HCT116 (cell line): ENCODE measurements around the gene LDHA. TPM values are rescaled to one million over a fixed set of nuclear protein-coding genes. Genes with fewer than 3 reads are reported as not detected.

Experiments
- ATAC-seq: fragments of 200-7000 bp; cut with Tn5 transposase; 2 replicates; pipeline ENCODE4 v1.9.1; 2020; ENCODE audit warnings: mild to moderate bottlenecking, moderate library complexity
- BruUV-seq: library from RNA; stranded (reverse); fragments of 400-500 nt; replicated peaks from 2 replicates; lab custom pipeline; 2021; lab: Mats Ljungman, UMichigan
- CTCF ChIA-PET: fragments of 300-600 bp; sonication (Branson Sonifier 250); formaldehyde crosslinking; loops from one replicate; lab custom pipeline; 2021; ENCODE audit warnings: antibody characterized with exemption; lab: Charles Lee
- POLR2A ChIA-PET: fragments of 300-600, 350-600 bp; sonication (Branson Sonifier 250); formaldehyde crosslinking; loops from one replicate; lab custom pipeline; 2021; ENCODE audit warnings: antibody characterized with exemption; lab: Charles Lee
- RAD21 ChIA-PET, 2 experiments: fragments of 300-600 bp; sonication (Branson Sonifier 250); formaldehyde crosslinking; loops; one replicate each; lab custom pipeline; 2023; ENCODE audit warnings: low total read pairs in 2 of 2; ENCODE audit not compliant: uncharacterized antibody in 2 of 2, unreplicated experiment in 2 of 2, low non-redundant PET in 1 of 2; lab: Charles Lee
- DNase-seq: peaks from one replicate; pipeline ENCODE4 v3.0.0-alpha.2; 2010; ENCODE audit warnings: low read depth, low spot score
- H2AFZ ChIP-seq: fragments of 200-600 bp; shearing (Covaris generic), sonication (generic); 2 replicates; pipeline ENCODE4 v1.6.1; 2017; ENCODE audit warnings: low read depth, mixed run types, mixed read lengths, antibody characterized with exemption, low read length; ENCODE audit not compliant: poor library complexity, severe bottlenecking
- H3K27ac ChIP-seq: 2 replicates; pipeline ENCODE4 v1.5.1; 2012; ENCODE audit warnings: low read depth, low read length
- H3K27me3 ChIP-seq: fragments of 200-600 bp; sonication (generic); 2 replicates; pipeline ENCODE4 v1.6.1; 2016; ENCODE audit warnings: mixed run types, low read length, mixed read lengths; ENCODE audit not compliant: insufficient read depth
- H3K36me3 ChIP-seq, 2 experiments: fragments of 200-500 bp in 1 of 2; fragments of 200-600 bp in 1 of 2; sonication (Bioruptor generic) in 1 of 2; sonication (generic) in 1 of 2; 2 replicates each; pipeline versions ENCODE4 v1.5.1 to v1.6.1; 2014 to 2016; ENCODE audit warnings: low read length in 2 of 2, inconsistent platforms in 1 of 2, mixed read lengths in 1 of 2, mixed run types in 1 of 2; ENCODE audit not compliant: insufficient read depth in 2 of 2, control insufficient read depth in 1 of 2
- H3K4me1 ChIP-seq, 2 experiments: fragments of 200-600 bp in 1 of 2; sonication (generic) in 1 of 2; 2 replicates each; pipeline versions ENCODE4 v1.5.1 to v1.6.1; 2012 to 2017; ENCODE audit warnings: low read length in 2 of 2, inconsistent platforms in 1 of 2, mild to moderate bottlenecking in 1 of 2, mixed read lengths in 1 of 2, mixed run types in 1 of 2, moderate library complexity in 1 of 2; ENCODE audit not compliant: insufficient read depth in 2 of 2, control insufficient read depth in 1 of 2
- H3K4me2 ChIP-seq: fragments of 200-600 bp; sonication (generic); 2 replicates; pipeline ENCODE4 v1.6.1; 2017; ENCODE audit warnings: mixed run types, low read length, mixed read lengths
- H3K4me3 ChIP-seq, 2 experiments: fragments of 200-600 bp in 1 of 2; sonication (generic) in 1 of 2; replicated peaks in 1 of 2; 2 replicates each; pipeline ENCODE4 v1.5.1; 2011 to 2016; ENCODE audit warnings: low read length in 2 of 2, control low read depth in 1 of 2, low read depth in 1 of 2, mild to moderate bottlenecking in 1 of 2, mixed read lengths in 1 of 2, mixed run types in 1 of 2
- H3K79me2 ChIP-seq: fragments of 200-600 bp; sonication (generic); 2 replicates; pipeline ENCODE4 v1.6.1; 2017; ENCODE audit warnings: mild to moderate bottlenecking, mixed run types, low read length, moderate library complexity, mixed read lengths; ENCODE audit not compliant: insufficient read depth
- H3K9ac ChIP-seq: fragments of 200-600 bp; sonication (generic); 2 replicates; pipeline ENCODE4 v1.6.1; 2016; ENCODE audit warnings: low read length, mixed read lengths
- H3K9me2 ChIP-seq: fragments of 200-600 bp; sonication (generic), shearing (Covaris generic); 2 replicates; pipeline ENCODE4 v1.6.1; 2017; ENCODE audit warnings: mixed run types, mild to moderate bottlenecking, moderate library complexity; ENCODE audit not compliant: insufficient read depth
- H3K9me3 ChIP-seq, 2 experiments: fragments of 200-500 bp in 1 of 2; fragments of 200-600 bp in 1 of 2; sonication (Bioruptor generic) in 1 of 2; sonication (generic) in 1 of 2; 2 replicates each; pipeline ENCODE4 v1.6.1; 2014 to 2017; ENCODE audit warnings: low read length in 2 of 2, mixed read lengths in 2 of 2, inconsistent platforms in 1 of 2, low read depth in 1 of 2, mild to moderate bottlenecking in 1 of 2, mixed run types in 1 of 2, moderate library complexity in 1 of 2; ENCODE audit not compliant: control insufficient read depth in 1 of 2, insufficient read depth in 1 of 2
- H4K20me1 ChIP-seq: fragments of 200-600 bp; sonication (generic), shearing (Covaris generic); 2 replicates; pipeline ENCODE4 v1.6.1; 2017; ENCODE audit warnings: mixed run types, mild to moderate bottlenecking, moderate library complexity; ENCODE audit not compliant: insufficient read depth
- ATF3 ChIP-seq: IDR thresholded peaks from 2 replicates; pipeline ENCODE4 v1.6.1; 2012
- CBX3 ChIP-seq: IDR thresholded peaks from 2 replicates; pipeline ENCODE4 v1.6.1; 2012; ENCODE audit warnings: low read depth
- CEBPB ChIP-seq: IDR thresholded peaks from 2 replicates; pipeline ENCODE4 v1.6.1; 2012; ENCODE audit warnings: low read depth
- CTCF ChIP-seq, 3 experiments: fragments of 200-600 bp in 1 of 3; sonication (generic) in 1 of 3; IDR thresholded peaks in 2 of 3; conservative IDR thresholded peaks in 1 of 3; 2 replicates each; pipeline ENCODE4 v1.5.1; 2012 to 2017; ENCODE audit warnings: low read depth in 2 of 3, low read length in 2 of 3, antibody characterized with exemption in 1 of 3, borderline replicate concordance in 1 of 3, control low read depth in 1 of 3, mild to moderate bottlenecking in 1 of 3, mixed read lengths in 1 of 3, mixed run types in 1 of 3, moderate library complexity in 1 of 3; ENCODE audit not compliant: insufficient read depth in 1 of 3
- EGR1 ChIP-seq: IDR thresholded peaks from 2 replicates; pipeline ENCODE4 v1.6.1; 2012; ENCODE audit warnings: low read depth
- EZH2 ChIP-seq: fragments of 200-600 bp; sonication (generic); IDR thresholded peaks from 2 replicates; pipeline ENCODE4 v1.6.1; 2017; ENCODE audit warnings: antibody characterized with exemption, mixed run types
- EZH2phosphoT487 ChIP-seq: fragments of 200-600 bp; IDR thresholded peaks from 2 replicates; pipeline ENCODE4 v1.6.1; 2018; ENCODE audit warnings: antibody characterized with exemption, borderline replicate concordance
- JUND ChIP-seq: IDR thresholded peaks from 2 replicates; pipeline ENCODE4 v1.6.1; 2012
- POLR2A ChIP-seq: IDR thresholded peaks from 2 replicates; pipeline ENCODE4 v1.7.0; 2011; ENCODE audit warnings: borderline replicate concordance; ENCODE audit not compliant: insufficient read depth, insufficient read length; ENCODE audit errors: extremely low read depth
- POLR2AphosphoS5 ChIP-seq: IDR thresholded peaks from 2 replicates; pipeline ENCODE4 v1.6.1; 2011; ENCODE audit warnings: mild to moderate bottlenecking, low read depth, low read length, moderate library complexity
- RAD21 ChIP-seq: IDR thresholded peaks from 2 replicates; pipeline ENCODE4 v1.6.1; 2012; ENCODE audit warnings: low read depth, mild to moderate bottlenecking
- SIN3A ChIP-seq: IDR thresholded peaks from 2 replicates; pipeline ENCODE4 v1.6.1; 2012; ENCODE audit warnings: low read depth
- SP1 ChIP-seq: IDR thresholded peaks from 2 replicates; pipeline ENCODE4 v1.6.1; 2012; ENCODE audit warnings: low read depth
- SRF ChIP-seq: IDR thresholded peaks from 2 replicates; pipeline ENCODE4 v1.6.1; 2012; ENCODE audit warnings: low read depth
- TCF7L2 ChIP-seq: IDR thresholded peaks from 2 replicates; pipeline ENCODE4 v1.7.0; 2011; ENCODE audit warnings: borderline replicate concordance, inconsistent platforms; ENCODE audit not compliant: insufficient read depth, insufficient read length; ENCODE audit errors: extremely low read depth
- YY1 ChIP-seq: IDR thresholded peaks from 2 replicates; pipeline ENCODE4 v1.6.1; 2011; ENCODE audit warnings: low read length, low read depth, moderate library complexity, mild to moderate bottlenecking; ENCODE audit not compliant: insufficient replicate concordance; ENCODE audit errors: extremely low read depth
- ZBTB33 ChIP-seq: IDR thresholded peaks from 2 replicates; pipeline ENCODE4 v1.6.1; 2011; ENCODE audit warnings: mild to moderate bottlenecking, low read length, moderate library complexity; ENCODE audit not compliant: insufficient replicate concordance; ENCODE audit errors: extremely low read depth
- ZNF274 ChIP-seq: fragments of 200-500 bp; sonication (Bioruptor generic); IDR thresholded peaks from 2 replicates; pipeline ENCODE4 v1.6.1; 2014; ENCODE audit warnings: mild to moderate bottlenecking, low read depth, low read length, inconsistent platforms
- intact Hi-C: fragments of 100-400 bp; cut with micrococcal nuclease; formaldehyde crosslinking; loops from 2 replicates; pipeline ENCODE4 v1.10.0; 2022
- total RNA-seq: library from RNA; stranded (reverse); gene quantifications from one replicate; pipeline ENCODE4 v1.2.1, GENCODE V29; 2021; ENCODE audit not compliant: unreplicated experiment

The LDHA gene
- total RNA-seq, 1 experiment from 2014 or later: 974 TPM

- Histone ChIP-seq H3K9ac (no peak overlapping the region), H3K27ac (no peak overlapping the region), H3K4me2 (no peak overlapping the region), H3K9me2 (no peaks in the 10 kb centered on the region), H2AFZ (no peak overlapping the region), H3K4me3 (no peak overlapping the region), H3K27me3 (no peaks in the 10 kb centered on the region), H3K79me2 (no peaks in the 10 kb centered on the region), H3K4me1 (no peaks in the 10 kb centered on the region), H3K36me3 (no peaks in the 10 kb centered on the region), H4K20me1 (no peaks in the 10 kb centered on the region), H3K9me3 (no peaks in the 10 kb centered on the region)
- ChIA-PET POLR2A (no interaction called here), RAD21 (no interaction called here), CTCF (interaction anchor here (1.3 kb wide), 1 partner anchor 19 kb away, joined by 4 read pairs; no protein-coding TSS in a partner anchor)
- TF ChIP-seq JUND: no peak
- no peak for TF ChIP-seq TCF7L2
- no peak for TF ChIP-seq EZH2
- no peak for TF ChIP-seq ATF3
- TF ChIP-seq RAD21: no peak
- no peak for TF ChIP-seq ZBTB33
- TF ChIP-seq POLR2A: no peak
- no peak for TF ChIP-seq CEBPB
- BruUV-seq: no TSS peak
- DNase-seq (no peak), ATAC-seq (no peak)
- intact Hi-C loops: no loop called here
Observed at GRCh38 chr11:18429332-18429731, 35.0 kb downstream of the LDHA start.

GRCh38 chr11:18438691-18439090, 44.3 kb downstream of the LDHA start:
- RAD21 ChIA-PET: no interaction called here
- H3K79me2 ChIP-seq: no peaks in the 10 kb centered on the region
- no peaks in the 10 kb centered on the region for H3K27me3 ChIP-seq
- H3K9me2 ChIP-seq: no peaks in the 10 kb centered on the region
- no peak overlapping the region for H3K9ac ChIP-seq
- intact Hi-C loops: no loop called here
- H2AFZ ChIP-seq: no peak overlapping the region
- ATAC-seq (no peak), DNase-seq (no peak)
- no peaks in the 10 kb centered on the region for H3K36me3 ChIP-seq
- CTCF ChIA-PET: no interaction called here
- no TSS peak for BruUV-seq
- no peak overlapping the region for H3K27ac ChIP-seq
- H3K4me1 ChIP-seq: no peaks in the 10 kb centered on the region
- H3K4me3 ChIP-seq: no peak overlapping the region
- no peak overlapping the region for H3K4me2 ChIP-seq
- POLR2A ChIA-PET: no interaction called here
- no peaks in the 10 kb centered on the region for H3K9me3 ChIP-seq
- H4K20me1 ChIP-seq: no peaks in the 10 kb centered on the region
- TF ChIP-seq EZH2phosphoT487 (no peak), ZNF274 (no peak), SIN3A (no peak), POLR2AphosphoS5 (no peak), CTCF (IDR thresholded peaks at IDR 0.05 in 2 of 3, conservative IDR thresholded peaks at IDR 0.05 in 1 of 3; ENCODE audit: borderline replicate concordance in 1 of 3, insufficient read depth in 1 of 3, low read depth in 2 of 3, low read length in 2 of 3) (no peak), JUND (no peak), CEBPB (no peak), ATF3 (no peak), EGR1 (no peak), SRF (no peak), SP1 (no peak), CBX3 (no peak), YY1 (no peak)
